Chondrocyte (in vitro differentiated cells): ENCODE measurements around the gene TALDO1. TPM values are rescaled to one million over a fixed set of nuclear protein-coding genes. Genes with fewer than 3 reads are reported as not detected.

ENCODE experiments used
- DNase-seq: peaks from one replicate; pipeline ENCODE4 v3.0.0; 2021; ENCODE audit warnings: mixed read lengths, low spot score
- H3K27ac Mint-ChIP-seq: one replicate; pipeline ENCODE4 v1.8.0; 2021; ENCODE audit warnings: mild to moderate bottlenecking, moderate library complexity, mixed read lengths; ENCODE audit not compliant: unreplicated experiment
- H3K27me3 Mint-ChIP-seq: 2 replicates; pipeline ENCODE4 v1.8.0; 2021; ENCODE audit warnings: low read depth, mixed read lengths
- H3K36me3 Mint-ChIP-seq: 2 replicates; pipeline ENCODE4 v1.8.0; 2021; ENCODE audit warnings: low read depth, mixed read lengths
- H3K4me1 Mint-ChIP-seq: 2 replicates; pipeline ENCODE4 v1.8.0; 2021; ENCODE audit warnings: low read depth, mild to moderate bottlenecking, mixed read lengths
- H3K4me3 Mint-ChIP-seq: one replicate; pipeline ENCODE4 v1.8.0; 2021; ENCODE audit warnings: mild to moderate bottlenecking, moderate library complexity, mixed read lengths; ENCODE audit not compliant: unreplicated experiment
- H3K9me3 Mint-ChIP-seq: 2 replicates; pipeline ENCODE4 v1.8.0; 2021; ENCODE audit warnings: low read depth, mixed read lengths
- total RNA-seq: library from RNA; stranded (reverse); gene quantifications from 3 replicates; pipeline ENCODE4 v1.2.1, GENCODE V29; 2021
- TF ChIP-seq, protein P1 (sequence below): fragments of 200-600 bp; sonication (generic); IDR thresholded peaks from 2 replicates; pipeline ENCODE4 v1.5.0; 2021; ENCODE audit warnings: antibody characterized with exemption, mild to moderate bottlenecking, moderate library complexity

The TALDO1 gene
- total RNA-seq, 1 donor from 2014 or later, result 151 TPM

DNA sequence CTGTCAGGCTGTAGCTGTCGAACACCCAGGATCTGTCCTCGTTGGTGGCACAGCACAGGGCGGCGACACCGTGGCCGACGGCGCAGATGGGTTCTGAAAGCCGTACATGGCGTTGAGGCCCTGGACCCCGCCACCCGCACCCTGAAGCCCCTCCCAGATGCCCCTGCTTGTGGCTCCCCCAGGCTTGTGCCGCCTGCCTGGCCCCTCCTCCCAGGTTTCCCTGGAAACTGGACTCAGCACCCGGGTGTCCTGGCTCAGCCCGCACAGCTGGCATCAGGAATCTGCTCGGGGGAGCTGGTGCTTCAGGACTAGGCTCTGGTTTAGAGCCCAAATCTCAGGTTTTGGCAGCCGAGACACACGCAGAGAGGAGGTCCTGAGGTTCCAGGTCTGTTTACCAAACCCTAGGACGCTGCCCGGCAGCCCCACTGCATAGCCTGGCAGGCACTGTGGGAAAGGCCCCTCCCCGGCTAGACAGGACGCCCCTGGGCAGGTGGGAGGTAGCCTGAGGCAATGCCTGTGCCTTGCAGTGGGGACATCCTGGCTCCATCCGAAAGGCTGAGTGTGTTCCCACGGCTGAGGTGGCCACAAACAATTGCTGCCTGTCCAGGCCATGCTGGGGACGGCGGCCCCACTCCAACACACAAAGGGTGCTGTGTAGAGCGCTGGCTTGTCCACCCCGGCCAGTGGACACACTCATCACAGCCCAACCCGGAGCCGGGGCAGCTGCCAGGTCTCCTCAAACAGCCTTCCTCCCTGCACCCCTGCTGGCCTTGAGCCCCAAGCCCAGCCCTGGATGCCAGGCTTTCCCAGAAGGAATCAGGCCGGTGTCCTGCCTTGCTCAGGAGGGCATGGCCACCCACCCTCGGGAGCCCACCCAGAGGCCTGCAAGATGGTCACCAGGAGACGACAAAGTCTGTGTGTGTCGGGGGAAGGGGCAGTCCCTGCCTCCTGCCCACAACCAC is 25.4 kb downstream of the TALDO1 start:
- peaks cover 18% of the 10 kb centered on the region for H3K4me1 Mint-ChIP-seq
- H3K4me3 Mint-ChIP-seq, result no peak overlapping the region
- TF ChIP-seq, protein P1, sequence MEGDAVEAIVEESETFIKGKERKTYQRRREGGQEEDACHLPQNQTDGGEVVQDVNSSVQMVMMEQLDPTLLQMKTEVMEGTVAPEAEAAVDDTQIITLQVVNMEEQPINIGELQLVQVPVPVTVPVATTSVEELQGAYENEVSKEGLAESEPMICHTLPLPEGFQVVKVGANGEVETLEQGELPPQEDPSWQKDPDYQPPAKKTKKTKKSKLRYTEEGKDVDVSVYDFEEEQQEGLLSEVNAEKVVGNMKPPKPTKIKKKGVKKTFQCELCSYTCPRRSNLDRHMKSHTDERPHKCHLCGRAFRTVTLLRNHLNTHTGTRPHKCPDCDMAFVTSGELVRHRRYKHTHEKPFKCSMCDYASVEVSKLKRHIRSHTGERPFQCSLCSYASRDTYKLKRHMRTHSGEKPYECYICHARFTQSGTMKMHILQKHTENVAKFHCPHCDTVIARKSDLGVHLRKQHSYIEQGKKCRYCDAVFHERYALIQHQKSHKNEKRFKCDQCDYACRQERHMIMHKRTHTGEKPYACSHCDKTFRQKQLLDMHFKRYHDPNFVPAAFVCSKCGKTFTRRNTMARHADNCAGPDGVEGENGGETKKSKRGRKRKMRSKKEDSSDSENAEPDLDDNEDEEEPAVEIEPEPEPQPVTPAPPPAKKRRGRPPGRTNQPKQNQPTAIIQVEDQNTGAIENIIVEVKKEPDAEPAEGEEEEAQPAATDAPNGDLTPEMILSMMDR, result no peak
- no peaks in the 10 kb centered on the region for H3K27me3 Mint-ChIP-seq
- DNase-seq, result peak; percentile 89
- H3K36me3 Mint-ChIP-seq, result no peaks in the 10 kb centered on the region
- H3K9me3 Mint-ChIP-seq, result no peaks in the 10 kb centered on the region
- H3K27ac Mint-ChIP-seq, result no peak overlapping the region

- no peaks in the 10 kb centered on the region for H3K36me3 Mint-ChIP-seq
- TF ChIP-seq, protein P1, result no peak
- peak overlapping the region; percentile 51 for H3K27ac Mint-ChIP-seq
- H3K4me3 Mint-ChIP-seq, result no peak overlapping the region
- no peaks in the 10 kb centered on the region for H3K27me3 Mint-ChIP-seq
- DNase-seq, result no peak
- peaks cover 21% of the 10 kb centered on the region for H3K4me1 Mint-ChIP-seq
- no peaks in the 10 kb centered on the region for H3K9me3 Mint-ChIP-seq
Observed at GRCh38 chr11:773425-773824, 26.2 kb downstream of the TALDO1 start.

GRCh38 chr11:773830-774229 is 26.6 kb downstream of the TALDO1 start:
- no peak overlapping the region for H3K4me3 Mint-ChIP-seq
- no peak overlapping the region for H3K27ac Mint-ChIP-seq
- TF ChIP-seq, protein P1, result no peak
- no peaks in the 10 kb centered on the region for H3K27me3 Mint-ChIP-seq
- peaks cover 21% of the 10 kb centered on the region for H3K4me1 Mint-ChIP-seq
- DNase-seq, result peak; percentile 86
- no peaks in the 10 kb centered on the region for H3K36me3 Mint-ChIP-seq
- no peaks in the 10 kb centered on the region for H3K9me3 Mint-ChIP-seq

DNA sequence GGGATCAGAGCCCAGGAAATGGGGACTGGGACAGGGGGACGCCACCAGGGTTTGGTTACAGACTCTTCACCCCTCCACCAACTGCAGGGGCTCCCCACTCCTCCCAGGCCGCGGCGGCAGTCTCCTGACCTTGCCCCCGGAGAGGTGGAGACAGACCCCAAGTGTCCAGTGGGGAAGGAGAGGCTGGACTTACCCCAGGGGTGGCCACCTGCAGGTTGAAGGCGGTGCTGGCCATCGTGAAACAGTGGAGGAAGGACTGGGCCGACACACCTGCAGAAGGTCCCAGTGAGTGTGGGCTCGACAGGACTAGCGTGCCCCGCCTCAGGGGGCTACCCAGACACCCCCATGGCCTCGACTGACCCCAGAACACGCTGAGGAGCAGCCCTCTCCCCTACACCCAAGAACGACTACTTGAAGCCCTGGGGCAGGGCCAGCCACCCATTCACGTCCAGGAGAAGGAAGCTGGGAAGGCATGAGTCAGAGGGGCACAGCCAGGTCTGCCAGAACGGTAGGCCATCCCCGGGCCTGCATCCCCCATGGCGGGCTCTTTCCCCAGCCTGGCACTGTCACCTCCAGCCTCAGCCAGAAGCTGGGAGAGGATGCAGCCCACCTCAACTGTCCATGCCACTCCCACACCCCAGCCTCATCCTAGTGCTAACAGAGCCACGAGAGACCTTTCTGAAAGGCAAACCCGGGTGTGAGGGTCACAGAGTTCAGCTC is 27.8 kb downstream of the TALDO1 start:
- H3K27ac Mint-ChIP-seq, result peak overlapping the region; percentile 49
- no peaks in the 10 kb centered on the region for H3K27me3 Mint-ChIP-seq
- TF ChIP-seq, protein P1, result no peak
- H3K4me1 Mint-ChIP-seq, result peaks cover 28% of the 10 kb centered on the region
- H3K9me3 Mint-ChIP-seq, result no peaks in the 10 kb centered on the region
- peak overlapping the region; percentile 83 for H3K4me3 Mint-ChIP-seq
- no peaks in the 10 kb centered on the region for H3K36me3 Mint-ChIP-seq
- DNase-seq, result peak; percentile 79

- peak; percentile 72 for DNase-seq
- H3K27ac Mint-ChIP-seq, result peak overlapping the region; percentile 89
- no peaks in the 10 kb centered on the region for H3K9me3 Mint-ChIP-seq
- TF ChIP-seq, protein P1, result no peak
- peaks cover 34% of the 10 kb centered on the region for H3K4me1 Mint-ChIP-seq
- H3K4me3 Mint-ChIP-seq, result peak overlapping the region; percentile 83
- H3K36me3 Mint-ChIP-seq, result no peaks in the 10 kb centered on the region
- H3K27me3 Mint-ChIP-seq, result no peaks in the 10 kb centered on the region
Observed at GRCh38 chr11:776263-776560, 28.9 kb downstream of the TALDO1 start.
